Uterine smooth muscle cell (primary cell): ENCODE results near the gene ADGB. TPM values are rescaled to one million over a fixed set of nuclear protein-coding genes. Genes with fewer than 3 reads are reported as not detected.

ENCODE experiments used
- total RNA-seq: library from RNA; depleted of rRNA; stranded (reverse); fragments of >200 nt; gene quantifications from 2 replicates; pipeline ENCODE4 v1.2.3, GENCODE V29; 2014

Gene ADGB
- not detected in 2 replicates for total RNA-seq

DNA sequence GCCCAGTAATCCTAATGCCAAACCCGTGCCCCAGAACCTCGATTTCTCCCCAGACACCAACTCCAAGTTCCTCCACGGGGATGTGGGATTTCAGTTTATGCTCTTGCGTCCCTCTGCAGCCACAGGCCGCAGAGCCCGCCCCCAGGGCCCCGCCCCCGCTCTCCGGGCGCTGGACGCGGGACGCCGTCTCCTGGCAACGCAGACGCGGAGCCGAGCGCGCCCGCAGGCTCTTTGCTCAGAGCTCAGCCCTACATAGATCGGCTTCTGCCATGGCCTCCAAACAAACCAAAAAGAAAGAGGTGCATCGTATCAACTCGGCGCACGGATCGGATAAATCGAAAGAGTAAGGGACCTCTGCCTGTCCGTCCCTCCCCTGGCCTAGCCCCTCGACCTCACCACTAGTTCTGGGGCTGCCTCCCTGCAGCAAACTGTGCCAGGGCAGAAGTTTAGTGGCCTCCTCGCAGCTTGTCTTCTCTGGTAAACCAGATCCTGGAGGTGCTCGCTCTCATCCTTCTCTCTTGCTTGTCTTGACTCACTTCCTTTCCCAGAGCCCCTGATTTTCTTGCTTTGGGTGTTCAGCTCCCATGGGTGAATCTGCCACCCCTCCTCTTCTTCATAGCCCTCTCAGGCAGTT, at the start of gene ADGB:
Gene ADGB, plus strand, starts transcription at position 201 of the 634 bp plus-strand sequence. Its CDS starts 69 bp downstream, at position 270.

Other genes starting within 250 kb of the ADGB start
- gene RAB32, start 55.1 kb upstream of the ADGB start, total RNA-seq = 161 and 163 TPM in 2 replicates